GM19467 (cell line): ENCODE results near the gene TRPM6.
"Not testable (repeated sequence)": the region's sequence is repeated elsewhere in the genome, so short reads cannot be mapped to it uniquely, and the experiment has no call there.

Source experiments
- ATAC-seq: cut with Tn5 transposase; IDR thresholded peaks from one replicate; pipeline ENCODE4 v1.9.1; 2021; ENCODE audit warnings: mild to moderate bottlenecking, moderate library complexity; ENCODE audit not compliant: unreplicated experiment

The TRPM6 gene, protein sequence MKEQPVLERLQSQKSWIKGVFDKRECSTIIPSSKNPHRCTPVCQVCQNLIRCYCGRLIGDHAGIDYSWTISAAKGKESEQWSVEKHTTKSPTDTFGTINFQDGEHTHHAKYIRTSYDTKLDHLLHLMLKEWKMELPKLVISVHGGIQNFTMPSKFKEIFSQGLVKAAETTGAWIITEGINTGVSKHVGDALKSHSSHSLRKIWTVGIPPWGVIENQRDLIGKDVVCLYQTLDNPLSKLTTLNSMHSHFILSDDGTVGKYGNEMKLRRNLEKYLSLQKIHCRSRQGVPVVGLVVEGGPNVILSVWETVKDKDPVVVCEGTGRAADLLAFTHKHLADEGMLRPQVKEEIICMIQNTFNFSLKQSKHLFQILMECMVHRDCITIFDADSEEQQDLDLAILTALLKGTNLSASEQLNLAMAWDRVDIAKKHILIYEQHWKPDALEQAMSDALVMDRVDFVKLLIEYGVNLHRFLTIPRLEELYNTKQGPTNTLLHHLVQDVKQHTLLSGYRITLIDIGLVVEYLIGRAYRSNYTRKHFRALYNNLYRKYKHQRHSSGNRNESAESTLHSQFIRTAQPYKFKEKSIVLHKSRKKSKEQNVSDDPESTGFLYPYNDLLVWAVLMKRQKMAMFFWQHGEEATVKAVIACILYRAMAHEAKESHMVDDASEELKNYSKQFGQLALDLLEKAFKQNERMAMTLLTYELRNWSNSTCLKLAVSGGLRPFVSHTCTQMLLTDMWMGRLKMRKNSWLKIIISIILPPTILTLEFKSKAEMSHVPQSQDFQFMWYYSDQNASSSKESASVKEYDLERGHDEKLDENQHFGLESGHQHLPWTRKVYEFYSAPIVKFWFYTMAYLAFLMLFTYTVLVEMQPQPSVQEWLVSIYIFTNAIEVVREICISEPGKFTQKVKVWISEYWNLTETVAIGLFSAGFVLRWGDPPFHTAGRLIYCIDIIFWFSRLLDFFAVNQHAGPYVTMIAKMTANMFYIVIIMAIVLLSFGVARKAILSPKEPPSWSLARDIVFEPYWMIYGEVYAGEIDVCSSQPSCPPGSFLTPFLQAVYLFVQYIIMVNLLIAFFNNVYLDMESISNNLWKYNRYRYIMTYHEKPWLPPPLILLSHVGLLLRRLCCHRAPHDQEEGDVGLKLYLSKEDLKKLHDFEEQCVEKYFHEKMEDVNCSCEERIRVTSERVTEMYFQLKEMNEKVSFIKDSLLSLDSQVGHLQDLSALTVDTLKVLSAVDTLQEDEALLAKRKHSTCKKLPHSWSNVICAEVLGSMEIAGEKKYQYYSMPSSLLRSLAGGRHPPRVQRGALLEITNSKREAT (N-terminal part only)

GRCh38 chr9:74887041-74887980, at the start of gene TRPM6:
TSS of gene TRPM6 (minus strand) at chr9:74887921. CDS start at chr9:74887856, 65 bp downstream.
- ATAC-seq, result no peak

DNA sequence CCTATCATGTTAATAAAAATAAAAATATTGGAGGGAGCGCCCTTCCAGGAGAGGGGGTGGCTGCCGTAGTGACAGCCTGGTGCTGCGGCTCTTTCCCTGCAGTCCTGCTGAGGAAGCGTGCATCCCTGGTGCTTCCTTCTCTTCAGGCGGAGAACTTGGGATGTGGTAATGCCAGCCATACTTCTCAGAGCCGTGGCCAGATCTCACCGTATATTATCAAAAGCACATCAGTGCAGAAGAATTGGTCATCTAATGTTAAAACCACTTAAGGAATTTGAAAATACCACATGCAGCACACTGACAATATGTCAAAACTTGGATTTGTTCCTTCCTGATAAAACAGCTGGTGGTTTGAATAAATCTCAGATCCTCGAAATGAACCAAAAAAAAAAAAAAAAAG, 47.3 kb upstream of the TRPM6 start:
- no peak for ATAC-seq

DNA sequence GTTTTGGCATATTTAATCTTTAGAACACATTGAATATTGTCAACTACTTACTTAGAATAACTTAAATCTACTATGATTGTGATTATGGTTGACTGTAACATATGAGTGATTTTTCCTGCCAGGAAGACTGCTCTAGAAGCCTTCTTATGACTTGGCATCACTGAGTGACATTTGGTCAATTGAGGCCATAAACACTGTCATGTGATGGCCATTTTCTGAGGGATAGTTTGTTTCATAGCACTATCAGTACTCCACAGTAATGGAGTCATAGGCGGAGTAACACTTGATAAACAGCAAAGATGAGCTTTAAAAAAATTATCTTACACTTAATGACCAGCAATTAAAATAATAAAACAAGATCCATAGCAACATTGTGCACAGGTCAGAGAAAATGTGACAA, 34.0 kb upstream of the TRPM6 start:
- no peak for ATAC-seq

GRCh38 chr9:74920944-74921626, 33.4 kb upstream of the TRPM6 start:
- ATAC-seq, result no peak

DNA sequence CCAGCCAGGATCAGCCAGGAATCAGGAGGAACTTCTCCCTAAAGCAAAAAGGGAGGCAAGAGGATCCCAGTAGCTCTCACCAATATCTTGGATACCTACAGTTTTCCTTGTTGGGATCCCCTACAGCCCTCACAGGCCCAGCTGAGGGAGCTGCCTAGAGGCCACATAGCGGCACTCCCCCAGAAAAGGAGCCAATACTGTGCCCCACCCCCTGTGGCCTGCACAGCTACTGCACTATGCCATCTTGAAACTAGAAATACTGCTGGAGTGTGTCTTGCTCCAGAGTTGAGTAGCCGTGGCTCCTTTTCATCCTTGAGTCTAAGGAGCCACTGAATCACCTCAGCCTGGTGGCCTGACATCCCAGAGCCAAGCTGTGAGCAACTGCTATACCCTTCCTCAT, 22.3 kb upstream of the TRPM6 start:
- no peak for ATAC-seq

GRCh38 chr9:74908665-74909064, 20.9 kb upstream of the TRPM6 start:
- no peak for ATAC-seq

GRCh38 chr9:74907085-74907484, 19.4 kb upstream of the TRPM6 start:
- no peak for ATAC-seq

DNA sequence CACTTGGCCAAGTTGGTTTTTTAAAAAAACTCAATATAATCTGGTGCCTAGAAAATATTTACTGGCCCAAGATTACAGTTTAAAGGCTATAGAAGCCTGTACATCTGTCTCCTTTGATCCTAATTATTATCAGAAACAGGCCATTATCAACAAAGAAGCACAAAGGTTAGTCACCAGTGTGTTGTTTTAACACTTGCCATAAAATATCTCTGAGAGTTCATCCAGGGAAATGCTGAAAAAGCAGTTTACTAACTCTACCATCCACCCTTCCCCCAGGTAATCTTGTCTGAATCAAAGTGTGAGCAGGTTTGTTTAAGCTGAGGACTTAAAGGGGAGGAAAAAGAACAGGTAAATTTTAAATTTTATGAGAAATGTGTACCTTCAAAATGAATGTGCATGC, 13.3 kb upstream of the TRPM6 start:
- ATAC-seq, result no peak

DNA sequence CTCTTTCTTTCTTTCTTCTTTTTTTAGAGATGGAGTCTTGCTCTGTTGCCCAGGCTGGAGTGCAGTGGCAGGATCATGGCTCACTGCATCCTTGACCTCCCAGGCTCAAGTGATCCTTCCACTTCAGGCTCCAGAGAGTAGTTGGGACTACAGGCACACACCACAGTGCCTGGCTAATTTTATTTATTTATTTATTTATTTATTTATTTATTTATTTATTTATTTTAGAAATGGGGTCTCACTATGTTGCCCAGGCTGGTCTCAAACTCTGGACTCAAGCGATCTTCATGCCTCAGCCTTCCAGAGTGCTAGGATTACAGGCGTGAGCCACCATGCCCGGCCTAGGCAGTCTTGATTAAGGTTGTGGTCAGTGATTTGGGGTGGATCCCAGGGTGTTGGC, 728 bp upstream of the TRPM6 start:
- ATAC-seq, result not testable (repeated sequence)

DNA sequence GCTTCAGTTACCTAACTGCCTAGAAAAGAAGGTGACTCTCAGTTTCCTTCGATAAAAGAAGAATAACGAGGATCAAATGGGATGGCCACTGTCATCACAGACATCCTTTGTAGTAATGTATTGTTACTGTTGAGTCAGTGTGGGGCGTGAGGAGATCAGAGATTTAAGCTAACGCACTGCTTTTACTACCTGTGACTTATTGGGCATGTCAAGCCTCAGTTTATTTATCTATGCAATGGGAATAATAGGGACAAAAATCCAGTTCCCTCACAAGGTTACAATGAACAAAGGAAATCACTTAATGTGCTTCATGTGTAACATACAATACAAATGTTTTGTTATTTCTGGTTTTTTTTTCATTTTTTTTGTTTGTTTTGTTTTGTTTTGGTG, 255 bp upstream of the TRPM6 start:
- ATAC-seq, result no peak

GRCh38 chr9:74876382-74876949, 11.3 kb downstream of the TRPM6 start:
- no peak for ATAC-seq

DNA sequence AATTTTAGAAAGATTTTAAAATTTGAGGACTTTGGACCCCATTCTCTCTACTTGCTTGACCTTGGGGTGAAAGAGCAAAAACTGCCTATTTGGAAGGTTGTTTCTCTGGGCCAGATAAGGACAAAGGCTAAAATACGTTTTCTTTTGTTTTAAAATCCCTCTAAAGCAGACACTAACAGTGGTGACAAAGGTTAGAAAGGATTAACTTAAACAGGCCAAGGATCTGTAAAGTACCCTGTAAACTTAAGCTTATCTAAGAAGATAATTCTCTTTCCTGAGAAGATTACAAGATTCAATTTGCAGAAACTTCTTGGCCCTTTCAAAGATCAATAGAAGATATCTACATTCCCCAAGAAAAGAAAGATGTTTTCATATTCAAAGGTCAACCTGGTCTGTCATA, 12.1 kb downstream of the TRPM6 start:
- no peak for ATAC-seq

- no peak for ATAC-seq
These were observed 13.5 kb downstream of the TRPM6 start for GRCh38 chr9:74874220-74874619.

DNA sequence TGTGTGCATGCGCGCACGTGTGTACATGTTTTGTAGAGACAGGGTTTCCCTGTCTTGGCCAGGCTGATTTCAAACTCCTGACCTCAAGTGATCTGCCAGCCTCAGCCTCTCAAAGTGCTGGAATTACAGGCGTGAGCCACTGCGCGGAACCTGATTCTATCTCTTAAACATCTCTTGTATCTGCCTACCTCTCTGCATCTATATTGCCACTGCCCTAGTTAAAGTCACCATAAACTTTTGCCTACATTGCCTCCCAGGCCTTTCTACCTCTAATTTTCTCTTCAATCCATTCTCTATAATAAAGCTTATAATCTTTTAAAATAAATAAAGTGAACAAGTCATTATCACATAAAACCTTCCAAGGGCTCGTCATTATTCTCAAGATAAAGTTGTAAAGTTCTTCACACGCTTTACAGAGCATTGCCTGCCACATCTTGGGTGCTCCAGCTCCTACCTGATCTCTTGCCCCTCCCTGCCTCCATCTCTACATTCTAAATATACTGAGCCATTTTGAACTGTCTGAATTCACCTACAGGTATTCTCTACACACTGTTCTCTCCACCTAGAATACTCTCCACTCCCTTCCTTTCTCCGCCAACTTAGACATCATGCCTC, 15.0 kb downstream of the TRPM6 start:
- no peak for ATAC-seq

DNA sequence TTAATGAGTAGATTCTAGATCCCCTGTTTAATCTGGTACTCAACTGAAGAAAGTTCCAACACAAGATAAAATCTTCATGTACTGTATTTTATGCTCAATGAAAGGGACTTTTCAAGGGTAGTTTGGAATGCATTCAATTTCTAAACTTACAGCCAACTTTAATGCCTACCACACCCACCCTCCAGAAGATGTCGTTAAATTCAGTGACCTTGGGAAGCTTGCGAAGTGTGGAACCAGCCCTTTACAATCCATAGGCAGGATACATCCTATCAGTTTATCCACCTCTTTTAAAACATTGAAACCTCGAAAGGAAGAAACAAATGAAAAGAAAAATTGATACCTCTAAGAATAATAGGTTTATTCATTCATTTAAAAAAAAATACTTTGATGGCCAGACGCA, 20.2 kb downstream of the TRPM6 start:
- ATAC-seq, result no peak

DNA sequence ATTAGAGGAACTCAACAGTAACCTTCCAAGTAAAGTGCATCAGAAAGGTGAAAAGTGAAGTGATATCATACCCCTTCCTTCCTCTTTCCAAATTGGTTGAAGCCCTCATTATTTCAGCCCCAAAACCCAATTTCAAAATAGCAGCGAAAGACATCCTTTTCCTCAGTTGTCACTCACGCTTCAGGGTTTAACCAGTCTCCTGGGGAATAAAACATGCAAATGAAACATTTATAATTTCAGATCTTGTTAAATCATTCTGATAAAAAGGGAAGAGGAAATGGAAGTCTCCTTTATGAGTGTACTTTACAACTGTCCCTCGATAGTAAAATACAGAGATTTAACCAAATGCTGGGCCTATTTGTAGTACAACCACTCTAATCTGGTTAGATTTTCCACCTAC, 22.5 kb downstream of the TRPM6 start:
- no peak for ATAC-seq

GRCh38 chr9:74861773-74862474, 25.8 kb downstream of the TRPM6 start:
- ATAC-seq, result no peak

- ATAC-seq, result no peak
These were observed 26.6 kb downstream of the TRPM6 start for GRCh38 chr9:74861071-74861470.
